ENCODE data around the gene NDUFC1.
"Not testable (repeated sequence)": the region's sequence is repeated elsewhere in the genome, so short reads cannot be mapped to it uniquely, and the experiment has no call there.

Gene NDUFC1

GRCh38 chr4:139301821-139302611 lies at the start of gene NDUFC1:
TSS of gene NDUFC1 (minus strand) at chr4:139302477. CDS start at chr4:139295798, 6,679 bp downstream.
- DNase-seq (ENCODE audit: low spot score): peak; percentile 51

DNA sequence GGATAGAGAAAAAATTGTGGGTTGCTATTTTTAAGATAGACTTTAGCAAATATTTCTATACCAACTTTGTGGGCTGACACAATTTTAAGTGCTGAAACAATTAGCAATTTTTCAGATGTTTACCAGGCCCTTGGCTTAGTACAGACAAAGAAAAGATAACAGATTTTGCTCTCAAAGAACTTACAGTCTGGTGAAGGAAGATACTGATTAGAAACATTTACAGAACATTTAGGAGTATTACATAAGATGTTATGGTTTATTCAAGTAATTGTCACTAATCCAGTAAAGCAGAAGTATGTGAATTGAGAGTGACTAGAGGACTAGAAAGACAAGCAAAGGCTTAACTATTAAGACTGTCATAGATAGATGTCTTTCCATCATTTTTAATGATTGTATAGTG lies 35.3 kb upstream of the NDUFC1 start:
- DNase-seq (ENCODE audit: low spot score): no peak

DNA sequence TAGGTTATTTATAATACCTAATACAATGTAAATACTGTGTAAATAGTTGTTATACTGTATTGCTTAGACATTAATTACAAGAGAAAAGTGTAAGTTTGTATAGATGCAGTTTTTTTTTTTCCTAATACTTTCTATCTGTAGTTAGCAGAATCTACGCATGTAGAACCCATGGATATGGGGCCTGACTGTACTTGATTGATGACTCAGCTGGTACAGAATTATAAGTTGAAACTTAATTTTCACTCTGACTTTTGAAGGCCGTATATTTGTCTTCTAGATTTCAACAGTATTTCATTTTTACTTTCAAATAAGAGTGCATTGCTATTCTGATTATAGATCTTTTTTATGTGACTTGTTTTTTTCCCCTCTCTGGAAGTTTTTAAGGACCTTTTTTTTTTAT lies 30.8 kb upstream of the NDUFC1 start:
- no peak for DNase-seq (ENCODE audit: low spot score)

- DNase-seq (ENCODE audit: low spot score): no peak
These were observed 28.9 kb upstream of the NDUFC1 start for GRCh38 chr4:139331185-139331584.

- no peak for DNase-seq (ENCODE audit: low spot score)
These were observed 28.0 kb upstream of the NDUFC1 start for GRCh38 chr4:139330283-139330682.

DNA sequence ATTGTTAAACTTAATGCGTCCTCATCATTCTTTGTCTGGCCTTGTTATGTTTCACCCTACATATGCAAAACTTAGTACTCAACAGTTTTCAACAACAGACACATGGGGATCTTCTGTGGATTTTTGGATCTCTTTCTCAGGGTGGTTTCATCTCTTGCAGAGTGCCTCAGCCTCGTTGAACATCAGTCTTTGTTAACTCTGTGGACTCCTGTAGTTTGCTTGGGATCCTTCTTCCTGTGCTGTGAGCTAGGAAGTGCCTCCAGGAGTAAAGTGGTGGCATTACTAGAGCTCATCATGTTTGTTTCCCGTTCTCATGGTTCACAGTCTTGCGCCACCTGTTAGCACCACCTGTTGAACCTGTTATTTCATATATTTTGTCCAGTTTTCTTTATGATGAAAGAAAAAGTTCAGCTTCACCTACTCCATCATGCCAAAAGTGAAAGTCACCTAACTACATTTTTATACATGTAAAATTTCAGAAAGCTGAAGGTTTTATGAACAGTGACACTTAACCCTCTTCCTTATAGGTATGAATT lies 27.5 kb upstream of the NDUFC1 start:
- DNase-seq (ENCODE audit: low spot score): no peak

DNA sequence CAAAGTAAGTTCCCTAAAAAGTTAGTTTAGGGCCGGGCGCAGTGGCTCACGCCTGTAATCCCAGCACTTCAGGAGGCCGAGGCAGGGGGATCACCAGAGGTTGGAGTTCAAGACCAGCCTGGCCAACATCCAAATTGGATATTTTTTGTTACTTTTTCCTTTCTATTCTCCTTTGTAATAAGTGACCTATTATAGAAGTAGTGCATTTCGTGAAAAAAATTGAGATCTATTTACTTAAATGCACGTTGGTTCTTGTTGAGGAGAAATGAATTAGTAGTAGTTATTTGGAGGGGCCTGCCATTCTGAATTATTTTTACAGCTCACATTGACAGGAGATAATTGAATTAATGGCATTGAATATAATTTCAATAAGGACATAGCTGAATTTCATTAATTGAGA lies 22.3 kb upstream of the NDUFC1 start:
- DNase-seq (ENCODE audit: low spot score): no peak

DNA sequence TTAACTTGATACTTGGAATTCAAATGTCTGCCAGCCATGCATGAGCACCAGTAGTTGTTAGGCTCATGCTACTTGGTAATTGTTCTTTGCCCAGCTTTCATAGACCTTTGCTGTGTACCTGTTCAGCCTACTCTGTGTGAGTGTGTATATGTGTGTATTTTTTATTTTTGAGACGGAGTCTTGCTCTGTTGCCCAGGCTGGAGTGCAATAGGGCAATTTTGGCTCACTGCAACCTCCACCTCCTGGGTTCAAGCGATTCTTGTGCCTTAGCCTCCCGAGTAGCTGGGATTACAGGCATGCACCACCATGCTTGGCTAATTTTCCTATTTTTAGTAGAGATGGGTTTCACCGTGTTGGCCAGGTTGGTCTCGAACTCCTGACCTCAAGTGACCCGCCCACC lies 20.3 kb upstream of the NDUFC1 start:
- DNase-seq (ENCODE audit: low spot score): not testable (repeated sequence)

- DNase-seq (ENCODE audit: low spot score): not testable (repeated sequence)
These were observed 19.8 kb upstream of the NDUFC1 start for GRCh38 chr4:139322070-139322469.

DNA sequence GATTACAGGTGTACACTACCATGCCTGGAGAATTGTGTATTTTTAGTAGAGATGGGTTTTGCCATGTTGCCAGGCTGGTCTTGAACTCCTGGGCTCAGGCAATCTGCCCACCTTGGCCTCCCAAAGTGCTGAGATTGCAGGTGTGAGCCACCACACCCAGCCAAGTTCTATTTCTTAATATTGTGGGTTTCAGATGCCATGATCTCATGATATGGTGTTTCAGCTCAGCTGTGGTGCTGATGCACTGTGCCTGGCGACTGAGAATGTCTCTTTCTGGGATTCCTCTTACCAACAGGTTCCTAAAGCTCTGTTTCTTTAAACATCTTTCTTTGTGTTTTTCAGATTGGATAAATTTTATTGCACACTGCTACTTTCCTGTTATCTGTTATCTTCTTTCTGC lies 17.3 kb upstream of the NDUFC1 start:
- DNase-seq (ENCODE audit: low spot score): no peak

GRCh38 chr4:139317635-139318034 lies 15.4 kb upstream of the NDUFC1 start:
- DNase-seq (ENCODE audit: low spot score): no peak

DNA sequence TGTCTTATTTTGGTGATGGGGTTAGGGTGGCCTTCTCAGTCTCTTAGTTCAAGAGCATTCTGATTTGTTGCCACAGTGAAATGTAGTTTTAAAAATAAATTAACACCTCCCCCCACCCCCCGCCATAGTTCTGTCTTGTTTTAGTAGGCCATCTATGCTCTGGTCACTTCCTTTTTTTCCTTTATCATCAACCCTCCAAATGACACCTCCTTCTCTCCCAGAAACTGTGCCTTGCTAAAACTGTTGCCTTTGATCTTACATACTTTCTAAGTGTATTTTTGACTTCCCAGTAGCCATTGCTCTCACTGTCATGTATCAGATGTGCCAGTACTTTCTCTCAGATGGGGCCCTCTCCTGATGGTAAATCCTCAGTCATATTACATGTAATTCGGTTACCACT lies 14.5 kb upstream of the NDUFC1 start:
- DNase-seq (ENCODE audit: low spot score): no peak

DNA sequence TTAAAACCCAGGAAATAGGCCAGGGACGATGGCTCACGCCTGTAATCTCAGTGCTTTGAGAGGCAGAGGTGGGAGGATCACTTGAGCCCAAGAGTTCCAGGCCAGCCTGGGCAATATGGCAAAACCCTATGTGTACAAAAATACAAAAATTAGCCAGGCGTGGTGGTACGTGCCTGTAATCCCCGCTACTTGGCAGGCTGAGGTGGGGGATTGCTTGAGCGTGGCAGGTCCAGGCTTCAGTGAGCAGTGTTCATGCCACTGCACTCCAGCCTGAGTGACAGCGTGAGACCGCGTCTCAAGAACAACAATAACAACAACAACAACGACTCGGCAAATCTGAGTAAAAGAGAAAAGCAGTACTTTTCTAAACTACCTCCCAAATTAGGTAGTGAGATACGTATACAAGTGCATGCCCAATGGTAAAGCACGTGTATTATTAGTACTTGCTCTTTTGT lies 13.0 kb upstream of the NDUFC1 start:
- no peak for DNase-seq (ENCODE audit: low spot score)

- DNase-seq (ENCODE audit: low spot score): peak; percentile 16
These were observed 11.9 kb upstream of the NDUFC1 start for GRCh38 chr4:139314047-139314800.

DNA sequence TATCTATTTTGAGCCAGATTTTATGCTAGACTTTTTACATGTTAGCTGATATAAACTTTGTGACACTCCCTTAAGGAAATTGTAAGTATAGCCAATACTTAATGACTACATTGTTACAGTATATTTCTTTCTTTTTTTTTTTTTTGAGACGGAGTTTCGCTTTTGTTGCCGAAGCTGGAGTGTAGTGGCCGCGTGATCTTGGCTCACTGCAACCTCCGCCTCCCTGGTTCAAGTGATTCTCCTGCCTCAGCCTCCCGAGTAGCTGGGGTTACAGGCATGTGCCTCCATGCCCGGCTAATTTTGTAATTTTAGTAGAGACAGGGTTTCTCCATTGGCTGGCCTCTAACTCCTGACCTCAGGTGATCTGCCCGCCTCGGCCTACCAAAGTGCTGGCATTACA lies 11.1 kb upstream of the NDUFC1 start:
- not testable (repeated sequence) for DNase-seq (ENCODE audit: low spot score)

- DNase-seq (ENCODE audit: low spot score): no peak
These were observed 10.5 kb upstream of the NDUFC1 start for GRCh38 chr4:139312552-139313332.

DNA sequence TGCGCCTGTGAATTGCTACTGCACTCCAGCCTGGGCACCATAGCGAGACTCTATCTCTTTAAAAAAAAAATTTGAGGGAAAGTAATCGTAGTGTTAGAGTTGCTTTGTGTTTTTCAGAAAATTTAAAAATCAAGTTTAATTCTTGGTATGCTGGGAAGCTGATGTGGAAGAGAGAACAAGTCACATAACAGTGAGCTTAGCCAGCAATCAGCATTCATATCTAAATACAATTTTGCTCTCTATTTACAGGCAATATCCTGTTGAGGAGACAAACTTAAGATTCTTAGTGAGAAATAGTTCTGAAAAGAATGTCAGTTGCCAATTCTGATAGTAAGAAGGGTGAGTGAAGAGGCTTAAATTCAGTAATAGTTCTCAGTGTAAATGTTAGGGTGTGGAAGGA lies 9.6 kb upstream of the NDUFC1 start:
- DNase-seq (ENCODE audit: low spot score): no peak

- no peak for DNase-seq (ENCODE audit: low spot score)
These were observed 2.6 kb upstream of the NDUFC1 start for GRCh38 chr4:139304920-139305319.

- DNase-seq (ENCODE audit: low spot score): peak; percentile 98
These were observed 1.0 kb downstream of the NDUFC1 start, which contains the start of gene NAA15 for GRCh38 chr4:139301113-139301820. TSS of gene NAA15 (plus strand) at chr4:139301505. CDS start at chr4:139301778, 273 bp downstream.

GRCh38 chr4:139300431-139301112 lies 1.7 kb downstream of the NDUFC1 start:
- DNase-seq (ENCODE audit: low spot score): peak; percentile 19

GRCh38 chr4:139299536-139299935 lies 2.7 kb downstream of the NDUFC1 start:
- no peak for DNase-seq (ENCODE audit: low spot score)
